Measurements from ENCODE around the gene TIFAB. TPM values are rescaled to one million over a fixed set of nuclear protein-coding genes. Genes with fewer than 3 reads are reported as not detected.

The TIFAB gene
- total and polyA plus RNA-seq, 8 donors = 0.08 TPM; not detected in 7

DNA sequence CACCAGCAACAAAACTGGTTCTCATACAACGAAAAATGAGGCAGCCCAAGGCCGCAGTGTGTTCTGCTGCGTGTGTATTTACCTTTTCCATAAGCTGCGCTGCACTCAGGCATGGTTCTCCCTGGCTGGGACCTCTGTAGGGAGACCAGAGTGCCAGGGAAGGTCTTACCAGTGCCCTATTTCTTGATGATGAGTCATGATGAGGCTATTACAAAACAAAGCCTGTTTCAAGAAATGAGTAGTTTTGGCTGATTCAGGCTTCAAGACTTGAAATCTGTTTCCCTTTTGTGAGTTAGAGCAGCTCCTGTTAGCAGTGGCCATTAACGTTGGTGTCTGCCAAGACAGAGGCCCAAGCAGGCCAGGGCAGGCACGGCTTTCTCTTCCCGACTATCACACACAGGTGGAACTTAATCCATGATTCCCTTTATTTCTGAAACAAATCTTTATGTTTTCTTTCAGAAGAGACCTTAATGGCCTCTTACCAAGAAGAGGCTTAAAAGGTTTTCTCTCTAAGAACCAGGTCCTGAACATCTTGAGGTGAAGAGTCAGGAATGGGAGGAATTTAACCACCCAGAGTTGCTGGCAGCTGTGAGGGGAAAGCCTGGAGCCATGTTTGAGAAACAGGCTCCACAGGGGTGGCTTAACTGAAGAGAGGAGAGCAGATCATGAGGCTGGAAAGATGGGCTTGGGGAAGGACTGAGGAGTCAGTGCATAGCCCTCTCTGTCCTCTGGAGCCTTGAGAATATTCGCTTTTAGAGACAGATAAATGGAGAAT lies 41.4 kb upstream of the TIFAB start:
- Histone ChIP-seq H3K4me3 (no peak overlapping the region), H3K9me3 (no peaks in the 10 kb centered on the region), H3K4me1 (peaks cover 21 to 40% (median 27%) of the 10 kb centered on the region in 4 donors), H3K27ac (peak overlapping the region in 2 of 5 donors; percentile 26 to 33), H3K27me3 (peaks cover 6 to 50% (median 39%) of the 10 kb centered on the region in 3 donors), H3K36me3 (no peaks in the 10 kb centered on the region)
- peak in 1 of 3 donors; percentile 47 for TF ChIP-seq POLR2AphosphoS5 (IDR thresholded peaks at IDR 0.05)
- no peak for TF ChIP-seq POLR2A (IDR thresholded peaks at IDR 0.05)
- no peak for TF ChIP-seq EP300 (IDR thresholded peaks at IDR 0.05)
- TF ChIP-seq, protein P1, sequence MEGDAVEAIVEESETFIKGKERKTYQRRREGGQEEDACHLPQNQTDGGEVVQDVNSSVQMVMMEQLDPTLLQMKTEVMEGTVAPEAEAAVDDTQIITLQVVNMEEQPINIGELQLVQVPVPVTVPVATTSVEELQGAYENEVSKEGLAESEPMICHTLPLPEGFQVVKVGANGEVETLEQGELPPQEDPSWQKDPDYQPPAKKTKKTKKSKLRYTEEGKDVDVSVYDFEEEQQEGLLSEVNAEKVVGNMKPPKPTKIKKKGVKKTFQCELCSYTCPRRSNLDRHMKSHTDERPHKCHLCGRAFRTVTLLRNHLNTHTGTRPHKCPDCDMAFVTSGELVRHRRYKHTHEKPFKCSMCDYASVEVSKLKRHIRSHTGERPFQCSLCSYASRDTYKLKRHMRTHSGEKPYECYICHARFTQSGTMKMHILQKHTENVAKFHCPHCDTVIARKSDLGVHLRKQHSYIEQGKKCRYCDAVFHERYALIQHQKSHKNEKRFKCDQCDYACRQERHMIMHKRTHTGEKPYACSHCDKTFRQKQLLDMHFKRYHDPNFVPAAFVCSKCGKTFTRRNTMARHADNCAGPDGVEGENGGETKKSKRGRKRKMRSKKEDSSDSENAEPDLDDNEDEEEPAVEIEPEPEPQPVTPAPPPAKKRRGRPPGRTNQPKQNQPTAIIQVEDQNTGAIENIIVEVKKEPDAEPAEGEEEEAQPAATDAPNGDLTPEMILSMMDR (IDR thresholded peaks at IDR 0.05) = no peak
- DNase-seq = no peak
- intact Hi-C loops (cut with DNase I; ENCODE audit: low total_unique reads) = no loop called here
- 75 to 78% (median 77%) methylated on average over 8 of the region's 8 CpGs for WGBS, 5 donors

DNA sequence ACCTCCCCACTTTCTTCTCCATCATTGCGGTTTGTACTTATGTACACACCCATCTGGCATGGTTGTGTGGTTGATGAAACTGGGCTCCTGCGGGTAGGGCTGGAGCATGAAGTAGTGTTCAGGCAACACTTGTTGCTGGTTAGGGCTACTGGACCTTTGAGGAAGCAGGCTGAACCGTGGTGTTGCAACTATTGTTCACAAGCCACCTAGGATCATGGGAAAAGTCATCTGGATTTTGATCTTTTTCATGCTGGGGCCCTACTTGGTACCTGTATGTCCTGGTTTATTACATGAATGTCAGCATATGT lies 40.1 kb upstream of the TIFAB start:
- 28 to 62% (median 40%) methylated on average over 3 of the region's 3 CpGs for WGBS, 5 donors
- Histone ChIP-seq H3K4me3 (no peak overlapping the region), H3K4me1 (peaks cover 21 to 47% (median 30%) of the 10 kb centered on the region in 4 donors), H3K27me3 (peaks cover 6 to 62% (median 53%) of the 10 kb centered on the region in 3 donors), H3K9me3 (no peaks in the 10 kb centered on the region), H3K27ac (no peak overlapping the region), H3K36me3 (no peaks in the 10 kb centered on the region)
- no peak for TF ChIP-seq POLR2AphosphoS5 (IDR thresholded peaks at IDR 0.05)
- no peak for TF ChIP-seq EP300 (IDR thresholded peaks at IDR 0.05)
- TF ChIP-seq POLR2A (IDR thresholded peaks at IDR 0.05) = no peak
- TF ChIP-seq, protein P1 (IDR thresholded peaks at IDR 0.05) = no peak
- DNase-seq = no peak
- intact Hi-C loops (cut with DNase I; ENCODE audit: low total_unique reads) = no loop called here

DNA sequence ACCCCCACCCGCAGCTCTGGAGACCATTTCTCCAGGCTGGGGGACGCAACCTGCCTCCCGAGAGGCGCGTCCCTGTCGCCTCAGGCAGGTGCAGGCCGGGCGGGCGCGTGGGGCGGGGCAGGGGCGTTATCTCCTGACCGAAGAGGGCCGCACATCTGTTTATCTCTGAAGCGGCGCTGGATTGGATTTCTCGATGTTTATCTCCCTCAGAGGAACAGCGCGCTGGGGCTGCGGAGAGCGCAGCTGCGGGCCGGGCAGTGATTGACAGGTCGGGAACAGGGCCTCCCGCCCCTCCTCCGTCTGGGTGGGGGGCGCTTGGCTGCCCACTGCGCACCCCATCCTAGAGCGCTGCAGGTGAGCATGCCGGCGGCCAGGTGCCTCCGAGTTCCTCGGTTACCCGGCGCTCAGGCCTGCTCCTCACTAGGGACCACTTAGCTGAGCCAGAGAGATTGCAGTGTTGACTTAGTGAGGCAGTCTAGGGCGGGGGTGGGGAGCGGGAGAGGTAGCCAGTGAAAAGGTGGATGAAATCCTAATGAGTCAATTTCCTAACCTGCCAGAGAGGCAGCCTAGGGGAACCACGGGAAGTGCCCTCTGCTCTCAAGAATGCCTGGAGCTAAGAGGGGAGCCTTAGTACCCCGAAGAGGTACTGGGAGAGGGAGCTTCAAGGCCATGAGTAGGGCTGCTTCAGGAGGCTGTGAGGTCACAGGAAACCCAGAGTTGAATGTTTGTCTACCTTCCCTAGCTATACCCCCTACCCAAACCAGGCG lies 39.6 kb upstream of the TIFAB start:
- 10 to 38% (median 19%) methylated on average over 6 to 40 of the region's 40 CpGs for WGBS, 5 donors
- H3K36me3 ChIP-seq = no peaks in the 10 kb centered on the region
- no peak overlapping the region for H3K27ac ChIP-seq
- TF ChIP-seq POLR2A (IDR thresholded peaks at IDR 0.05) (no peak), POLR2AphosphoS5 (IDR thresholded peaks at IDR 0.05) (no peak), EP300 (IDR thresholded peaks at IDR 0.05) (no peak)
- TF ChIP-seq, protein P1 (IDR thresholded peaks at IDR 0.05) = no peak
- DNase-seq = peak; percentile 30 to 77
- H3K4me3 ChIP-seq = peak overlapping the region in 1 of 4 donors; percentile 23
- H3K9me3 ChIP-seq = no peaks in the 10 kb centered on the region
- peaks cover 21 to 47% (median 30%) of the 10 kb centered on the region in 4 donors for H3K4me1 ChIP-seq
- intact Hi-C loops (cut with DNase I; ENCODE audit: low total_unique reads) = no loop called here
- H3K27me3 ChIP-seq = peaks cover 6 to 63% (median 58%) of the 10 kb centered on the region in 3 donors

DNA sequence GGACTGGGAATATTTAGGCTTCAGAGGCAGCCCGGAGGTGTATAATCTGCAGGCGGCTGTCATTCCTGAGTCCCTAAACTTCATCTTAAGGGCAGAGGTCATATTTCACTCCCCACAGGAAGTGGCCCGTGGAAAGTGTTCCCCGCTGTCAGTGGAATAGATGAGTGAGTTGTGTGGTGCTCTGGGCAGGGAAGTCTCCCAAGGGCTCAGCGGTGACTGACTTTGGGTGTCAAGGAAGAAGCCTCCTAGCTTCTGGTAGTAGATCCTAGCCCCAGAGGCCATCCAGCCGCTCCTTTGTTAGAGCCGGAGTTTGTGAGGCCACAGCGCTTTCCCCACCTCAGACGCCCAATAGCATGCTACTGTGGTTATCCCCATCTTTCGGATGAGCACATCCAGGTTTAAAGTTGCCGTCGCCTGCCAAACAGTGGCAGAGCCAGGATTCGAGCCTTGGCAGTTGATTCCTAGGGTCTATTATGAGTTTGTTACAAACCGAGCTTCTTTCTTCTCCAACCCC lies 38.9 kb upstream of the TIFAB start:
- Histone ChIP-seq H3K4me3 (peak overlapping the region in 1 of 4 donors; percentile 23), H3K27me3 (peaks cover 6 to 69% (median 62%) of the 10 kb centered on the region in 3 donors), H3K4me1 (peaks cover 21 to 47% (median 30%) of the 10 kb centered on the region in 4 donors), H3K27ac (no peak overlapping the region), H3K36me3 (no peaks in the 10 kb centered on the region), H3K9me3 (no peaks in the 10 kb centered on the region)
- 32 to 40% (median 36%) methylated on average over 14 of the region's 14 CpGs for WGBS, 5 donors
- intact Hi-C loops (cut with DNase I; ENCODE audit: low total_unique reads) = no loop called here
- DNase-seq = no peak
- no peak for TF ChIP-seq POLR2A (IDR thresholded peaks at IDR 0.05)
- TF ChIP-seq POLR2AphosphoS5 (IDR thresholded peaks at IDR 0.05) = no peak
- TF ChIP-seq, protein P1 (IDR thresholded peaks at IDR 0.05) = no peak
- TF ChIP-seq EP300 (IDR thresholded peaks at IDR 0.05) = no peak

All from stomach (tissue), 9 donors.